ENCODE results near the gene ACCS.

Gene ACCS, protein sequence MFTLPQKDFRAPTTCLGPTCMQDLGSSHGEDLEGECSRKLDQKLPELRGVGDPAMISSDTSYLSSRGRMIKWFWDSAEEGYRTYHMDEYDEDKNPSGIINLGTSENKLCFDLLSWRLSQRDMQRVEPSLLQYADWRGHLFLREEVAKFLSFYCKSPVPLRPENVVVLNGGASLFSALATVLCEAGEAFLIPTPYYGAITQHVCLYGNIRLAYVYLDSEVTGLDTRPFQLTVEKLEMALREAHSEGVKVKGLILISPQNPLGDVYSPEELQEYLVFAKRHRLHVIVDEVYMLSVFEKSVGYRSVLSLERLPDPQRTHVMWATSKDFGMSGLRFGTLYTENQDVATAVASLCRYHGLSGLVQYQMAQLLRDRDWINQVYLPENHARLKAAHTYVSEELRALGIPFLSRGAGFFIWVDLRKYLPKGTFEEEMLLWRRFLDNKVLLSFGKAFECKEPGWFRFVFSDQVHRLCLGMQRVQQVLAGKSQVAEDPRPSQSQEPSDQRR

DNA sequence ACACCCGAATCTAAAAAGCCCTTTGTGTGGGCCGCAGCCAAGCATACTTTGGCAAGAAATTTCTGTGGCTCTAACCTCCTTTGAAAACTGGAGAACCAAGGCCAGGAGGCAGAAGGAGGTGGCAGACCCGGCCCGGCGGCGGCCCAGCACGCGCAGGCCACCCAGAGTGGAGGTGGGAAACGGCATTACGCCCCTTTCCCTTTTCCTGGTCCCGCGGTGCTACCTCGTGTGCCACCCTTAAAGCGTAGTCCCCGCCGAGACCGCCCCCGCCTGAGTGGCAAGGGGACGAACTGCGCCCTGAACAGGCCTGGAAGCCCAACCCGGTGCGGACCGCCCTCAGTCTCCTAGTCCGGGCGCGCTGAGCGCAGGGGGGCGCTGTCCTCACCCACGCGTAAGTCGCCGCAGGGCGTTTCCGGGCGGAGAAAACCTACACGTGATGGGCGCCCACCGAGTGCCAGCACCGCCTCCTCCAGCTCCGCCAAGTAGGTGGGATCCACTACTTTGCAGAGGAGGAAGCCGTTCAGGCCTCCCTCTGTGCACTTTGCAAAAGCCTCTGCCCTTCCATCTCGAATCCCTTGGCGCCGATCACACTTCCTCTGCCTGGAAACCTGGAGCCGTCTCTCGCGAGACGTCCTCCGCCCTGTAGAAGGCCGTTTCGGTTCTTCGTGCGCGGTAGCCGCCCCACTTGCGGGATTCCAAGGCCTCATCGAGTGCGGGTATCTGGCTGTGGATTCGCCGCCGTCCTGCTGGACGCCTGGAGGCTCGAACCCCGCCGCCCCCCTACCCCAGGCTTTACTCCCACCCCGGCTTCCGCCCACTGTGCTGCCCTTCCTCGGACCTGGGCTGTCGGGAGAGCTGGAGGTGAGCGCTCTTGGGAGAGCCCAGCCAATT is at the start of gene ACCS:
TSS of gene ACCS (plus strand) at position 430 of the 891 bp plus-strand sequence. CDS start 1,358 bp downstream, outside the sequence.
- peak; percentile 75 to 94 for DNase-seq

DNA sequence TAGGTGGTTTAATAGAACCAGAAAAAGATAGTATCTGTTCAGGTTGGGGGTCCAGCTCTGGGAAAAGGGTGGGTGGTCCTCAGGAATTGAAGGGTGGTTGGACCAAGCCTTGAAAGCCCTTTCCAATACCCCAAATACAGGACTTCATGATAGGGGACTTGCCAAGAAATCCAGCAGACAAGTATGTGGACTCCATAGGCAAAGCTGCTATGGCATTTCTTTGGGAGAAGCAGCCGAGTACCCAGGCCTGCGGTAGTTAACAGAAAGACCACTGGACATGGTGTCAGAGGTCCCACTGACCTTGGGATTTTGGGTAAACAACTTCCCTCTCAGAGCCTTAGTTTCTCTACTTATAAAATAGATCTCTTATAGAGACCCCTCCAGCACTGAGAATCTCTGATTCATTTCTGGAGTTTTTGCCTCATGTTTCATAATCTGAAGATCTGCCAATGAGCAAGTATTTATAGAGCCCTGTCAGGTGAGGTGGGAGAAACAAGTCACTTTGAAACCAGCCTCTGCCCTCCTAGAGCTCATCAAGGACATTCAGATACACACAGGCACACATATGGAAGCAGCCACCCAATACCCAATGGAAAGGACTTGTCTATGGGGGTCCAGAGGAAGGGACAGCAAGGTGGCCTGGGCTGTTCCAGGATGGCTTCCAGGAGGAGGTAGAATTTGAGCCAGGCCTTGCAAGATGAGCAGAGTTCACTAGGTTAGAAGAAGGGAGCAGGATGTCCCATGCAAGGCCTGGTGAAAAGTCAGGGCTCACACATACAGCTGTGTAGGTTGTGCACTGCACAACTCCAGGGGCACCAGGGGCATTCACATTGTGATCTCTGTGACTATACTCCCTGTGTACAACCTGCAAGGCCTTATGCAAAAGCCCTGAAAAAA is 49.3 kb upstream of the ACCS start:
- DNase-seq = no peak

DNA sequence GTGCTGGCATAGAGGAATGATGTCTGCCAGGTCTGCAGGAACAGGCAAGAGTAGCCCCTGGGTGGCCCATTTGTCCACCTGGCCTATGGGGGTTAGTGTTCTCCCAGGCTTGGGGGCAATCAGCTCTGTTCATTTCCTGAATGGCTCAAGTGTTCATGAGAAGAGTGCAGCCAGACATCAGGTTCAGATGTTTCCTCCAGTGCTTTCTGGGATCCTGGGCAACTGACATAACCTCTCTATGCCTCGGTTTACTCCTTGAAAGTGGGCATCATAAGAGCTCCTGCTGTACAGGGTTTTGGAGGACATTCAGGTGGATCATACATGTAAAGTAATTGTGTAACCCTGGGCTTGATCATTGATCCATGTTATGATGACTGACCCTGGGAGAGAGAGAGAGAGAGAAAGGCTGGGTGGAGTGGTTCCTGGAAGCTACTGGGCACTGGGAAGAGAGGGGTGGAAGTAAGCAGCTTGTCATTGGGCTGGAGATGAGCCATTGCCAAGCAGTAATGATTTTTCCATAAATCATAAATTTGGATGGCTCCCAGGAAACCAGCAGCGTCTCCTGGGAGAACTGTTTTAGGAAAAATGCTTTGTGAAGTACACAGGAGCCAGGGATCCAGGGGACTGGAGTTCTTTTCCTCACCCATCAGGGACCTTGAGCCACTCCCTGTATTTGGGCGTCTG is 48.5 kb upstream of the ACCS start:
- no peak for DNase-seq

DNA sequence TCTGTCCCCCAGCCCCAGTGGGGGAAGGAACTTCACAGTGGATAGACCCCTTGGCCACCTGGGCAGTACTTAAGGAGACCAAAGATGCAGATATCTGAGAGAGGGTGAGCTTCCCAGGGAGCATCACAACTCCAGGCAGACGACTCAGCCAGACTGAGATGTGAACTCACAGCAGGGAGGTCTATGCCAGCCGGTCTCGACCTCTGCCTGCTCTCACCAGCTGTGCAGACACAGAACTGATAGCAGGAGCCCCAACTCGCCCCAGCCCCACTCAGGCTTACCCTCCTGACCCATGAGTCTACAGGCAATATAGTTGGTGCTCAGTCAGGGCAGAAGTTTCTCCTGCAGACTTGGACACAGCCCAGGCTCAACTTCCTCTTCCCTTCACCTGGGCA is 47.9 kb upstream of the ACCS start:
- DNase-seq = no peak

DNA sequence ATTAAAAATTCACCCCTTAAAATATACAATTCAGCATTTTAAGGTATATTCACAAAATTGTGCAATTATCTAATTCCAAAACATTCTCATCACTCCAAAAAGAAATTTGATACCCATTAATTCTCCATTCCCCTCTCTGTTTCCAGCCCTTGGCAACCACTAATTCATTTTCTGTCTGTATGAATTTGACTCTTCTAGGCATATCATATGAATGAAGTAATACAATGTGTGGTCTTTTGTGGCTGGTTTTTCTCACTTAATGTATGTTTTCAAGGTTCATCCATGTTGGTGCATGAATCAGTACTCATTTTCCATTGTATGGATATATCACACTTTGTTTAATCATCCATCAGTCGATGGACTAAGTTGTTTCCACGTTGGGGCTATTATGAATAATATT is 47.2 kb upstream of the ACCS start:
- DNase-seq = no peak

DNA sequence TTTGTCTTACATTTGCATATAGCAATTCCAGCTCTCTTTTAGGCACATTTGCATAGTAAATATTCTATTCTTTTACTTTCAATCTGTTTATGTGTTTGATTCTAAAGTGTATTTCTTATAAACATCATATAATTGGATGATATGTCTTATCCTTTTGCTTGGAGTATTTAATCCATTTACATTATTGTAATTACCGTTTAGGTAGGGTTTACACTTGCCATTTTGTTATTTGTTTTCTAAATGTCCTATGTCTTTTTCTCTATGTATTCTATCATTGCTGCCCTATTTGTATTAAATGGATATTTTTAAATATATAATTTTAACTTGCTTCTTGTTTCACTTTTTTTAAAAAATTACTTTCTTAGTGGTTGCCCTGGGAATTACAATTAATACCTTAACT is 41.1 kb upstream of the ACCS start:
- no peak for DNase-seq

DNA sequence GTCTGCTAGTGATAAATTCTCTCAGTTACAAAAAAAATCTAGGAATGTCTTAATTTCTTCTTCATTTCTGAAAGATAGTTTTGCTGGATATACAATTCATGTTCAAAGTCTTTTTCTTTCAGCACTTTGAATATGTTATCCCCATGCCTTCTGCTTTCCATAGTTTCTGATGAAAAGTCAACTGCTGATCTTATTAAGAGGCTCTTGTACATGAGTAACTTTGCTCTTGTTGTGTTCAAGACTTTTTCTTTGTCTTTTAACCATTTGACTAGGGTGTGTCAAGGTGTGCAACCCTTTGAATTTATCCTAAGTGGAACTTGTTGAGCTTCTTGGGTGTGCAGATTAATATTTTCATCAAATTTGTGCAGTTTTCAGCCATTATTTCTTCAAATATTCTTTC is 40.3 kb upstream of the ACCS start:
- DNase-seq = no peak

DNA sequence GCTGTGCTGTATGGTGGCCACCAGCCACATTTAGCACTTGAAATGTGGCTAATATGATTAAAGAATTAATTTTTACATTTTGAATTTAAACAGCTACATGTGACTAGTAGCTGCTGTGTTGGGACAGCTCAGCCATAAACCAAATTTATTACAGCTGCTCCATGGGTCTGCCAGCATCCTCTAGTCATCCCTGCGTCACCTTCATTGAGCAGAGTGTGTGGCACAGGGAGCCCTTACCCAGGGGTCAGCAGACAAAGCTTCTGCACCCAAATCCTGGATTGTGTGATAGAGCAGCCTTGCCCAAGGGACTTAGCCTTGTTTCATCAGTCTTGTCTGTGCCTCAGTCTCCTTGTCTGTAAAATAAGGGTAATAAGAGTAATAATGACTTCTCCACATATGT is 37.7 kb upstream of the ACCS start:
- no peak for DNase-seq

DNA sequence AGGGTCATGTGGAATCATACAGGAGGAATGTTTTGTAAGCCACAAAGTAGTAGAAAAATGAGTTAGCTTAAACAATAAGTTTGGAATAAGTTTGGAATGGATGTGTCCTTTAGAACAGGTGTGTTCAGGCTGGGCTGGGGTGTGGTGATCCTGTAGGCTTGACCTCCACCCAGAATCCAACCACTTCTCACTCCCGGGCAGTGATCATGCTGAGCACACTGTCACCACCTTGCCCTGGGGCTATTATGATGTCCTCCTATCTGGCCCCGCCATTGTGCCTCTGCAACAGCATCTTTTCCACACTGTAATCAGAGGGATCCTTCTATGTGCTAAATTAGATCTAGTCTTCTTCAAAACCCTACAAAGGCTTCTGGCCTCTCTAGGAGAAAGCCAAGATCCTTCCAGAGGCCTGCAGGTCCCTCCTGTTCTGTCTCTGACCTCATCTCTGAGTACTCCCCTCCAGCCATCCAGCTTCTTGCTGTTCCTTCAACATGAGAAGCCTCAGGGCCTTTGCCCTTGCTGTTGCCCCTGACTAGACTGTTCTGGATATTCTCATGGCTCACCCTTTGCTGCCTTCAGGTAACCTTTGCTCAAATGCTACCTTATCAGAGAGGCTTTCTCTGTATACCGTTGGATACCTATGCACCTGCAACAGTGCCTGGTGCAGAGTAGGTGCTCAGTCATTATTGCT is 37.1 kb upstream of the ACCS start:
- DNase-seq = no peak

DNA sequence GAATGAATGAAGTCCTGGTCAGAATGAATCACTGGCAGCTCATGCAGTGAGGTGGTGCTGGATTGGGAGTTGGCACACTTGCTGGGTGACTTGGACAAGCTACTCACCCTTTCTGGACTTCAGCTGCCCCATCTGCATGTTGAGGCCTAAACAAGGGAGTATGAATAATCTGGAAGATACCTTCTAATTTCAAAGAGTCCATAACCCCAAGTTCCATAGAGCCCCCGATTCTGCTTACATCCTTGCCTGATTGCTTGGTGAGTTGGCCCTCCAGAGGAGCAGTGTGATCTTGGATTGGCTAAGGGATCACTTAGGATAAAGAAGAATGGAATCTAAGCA is 36.6 kb upstream of the ACCS start:
- DNase-seq = no peak

DNA sequence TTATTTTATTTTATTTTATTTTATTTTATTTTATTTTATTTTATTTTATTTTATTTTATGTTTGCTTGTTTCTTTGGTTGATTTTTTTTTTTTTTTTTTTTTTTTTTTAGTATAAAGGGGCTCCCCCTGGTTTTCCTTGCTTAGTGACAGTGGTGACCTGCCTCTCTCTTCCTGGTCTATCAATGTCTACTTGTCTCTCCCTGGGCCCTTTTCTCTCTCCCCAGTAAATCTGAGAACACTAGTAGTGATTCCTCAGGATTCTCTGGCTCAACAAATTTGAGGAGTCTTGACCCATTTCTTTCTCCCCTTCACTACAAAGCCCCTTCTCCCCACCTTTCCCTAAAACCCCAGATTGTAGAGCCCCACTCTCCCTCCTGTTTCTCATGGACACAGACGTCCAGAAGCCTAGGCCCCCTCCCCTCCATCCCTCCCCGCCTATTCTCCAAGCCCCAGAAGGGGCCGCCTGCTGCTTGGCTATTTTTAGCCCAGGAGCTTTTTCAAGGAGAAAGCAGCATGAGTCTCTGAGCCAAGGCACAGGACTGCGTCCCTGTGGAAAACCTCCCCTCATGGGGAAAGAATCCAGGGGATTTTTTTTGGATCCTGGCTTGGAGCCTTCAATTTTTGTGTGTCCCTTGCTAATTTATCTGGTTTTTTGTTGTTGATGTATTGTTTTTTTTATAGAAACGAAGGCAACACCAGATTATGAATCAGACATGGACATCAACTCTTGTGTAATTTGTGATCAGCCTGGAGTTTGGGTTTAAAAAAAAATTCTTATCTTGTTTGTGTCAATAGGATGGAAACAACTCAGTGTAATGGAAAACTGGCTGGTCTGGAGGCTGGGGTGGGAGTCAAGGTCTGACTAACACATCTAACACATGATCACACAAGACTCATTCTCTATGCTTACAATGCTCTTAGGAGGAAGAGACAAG is 35.8 kb upstream of the ACCS start:
- DNase-seq = no peak

DNA sequence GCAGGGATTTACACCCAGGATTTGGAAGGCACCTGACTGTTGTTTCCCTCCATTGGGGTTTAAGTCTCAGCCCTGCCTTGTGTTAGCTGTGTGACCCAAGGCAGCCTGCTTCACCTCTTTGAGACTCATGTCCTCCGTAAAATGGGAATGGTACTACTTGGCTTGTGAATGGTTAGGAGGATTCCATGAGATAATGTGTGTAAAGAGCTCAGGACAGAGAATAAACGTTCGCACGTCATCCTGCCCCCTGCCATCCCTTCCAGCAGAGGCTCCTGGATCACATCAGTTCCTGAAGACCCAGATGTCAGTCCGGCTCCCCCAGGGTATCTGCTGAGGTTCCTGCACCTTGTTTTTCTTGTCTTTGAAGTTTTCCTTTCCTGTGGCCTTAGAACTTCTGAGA is 35.1 kb upstream of the ACCS start:
- no peak for DNase-seq

DNA sequence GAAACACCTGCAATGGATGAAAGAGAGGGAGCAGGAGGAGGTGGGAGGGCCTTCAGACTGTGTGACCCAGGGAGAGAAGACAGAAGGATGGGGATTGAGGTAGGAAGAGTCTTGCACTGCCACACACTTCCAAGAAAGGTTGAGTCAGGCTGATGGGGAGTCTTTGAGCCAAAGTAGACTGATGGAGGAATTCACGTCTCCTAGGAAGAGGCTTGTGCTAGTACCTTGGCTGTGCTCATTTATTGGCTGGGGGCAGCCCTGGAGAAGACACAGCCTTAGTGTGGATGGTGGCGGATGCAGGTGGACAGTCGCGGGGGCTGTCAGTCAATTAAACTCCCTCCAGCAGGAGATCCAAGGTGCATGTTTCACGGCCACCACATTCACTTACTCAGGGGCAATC is 34.5 kb upstream of the ACCS start:
- no peak for DNase-seq

DNA sequence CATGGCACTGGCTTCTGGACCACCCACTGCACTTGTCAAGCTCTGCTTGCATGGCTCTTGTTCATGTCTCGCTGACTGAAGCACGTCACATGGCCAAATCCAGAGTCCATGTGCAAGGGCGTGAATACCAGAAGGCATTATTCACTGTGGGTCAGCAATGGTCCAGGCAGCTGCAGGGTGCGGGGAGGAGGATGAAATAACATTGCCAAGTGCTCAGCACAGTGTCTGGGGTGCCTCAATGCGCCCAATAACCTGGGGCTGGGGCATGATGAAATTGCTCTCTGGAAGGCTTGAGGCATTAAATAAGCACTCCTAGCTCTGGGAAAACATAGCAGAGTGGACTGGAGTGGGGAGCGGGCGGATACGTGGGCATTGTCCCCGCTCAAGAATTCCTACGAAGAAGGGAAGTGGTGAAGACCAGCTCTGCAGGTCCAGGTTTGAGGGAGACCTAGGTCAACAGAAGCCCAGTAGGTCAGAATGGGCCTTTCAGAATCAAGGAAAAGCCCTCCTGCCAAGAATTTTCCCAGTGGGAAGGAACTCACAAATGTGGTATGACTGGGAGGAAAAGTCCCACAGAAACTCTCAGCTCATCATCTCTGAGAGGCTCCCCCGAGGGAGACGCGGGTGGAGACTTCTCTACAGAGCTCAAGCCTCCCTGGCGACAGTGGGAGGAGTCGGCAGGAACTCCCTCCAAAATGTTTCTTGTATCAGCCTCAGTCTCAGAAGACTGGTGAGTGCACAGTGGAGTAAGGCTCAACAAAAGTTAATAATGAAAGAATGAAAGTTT is 33.6 kb upstream of the ACCS start:
- DNase-seq = no peak

DNA sequence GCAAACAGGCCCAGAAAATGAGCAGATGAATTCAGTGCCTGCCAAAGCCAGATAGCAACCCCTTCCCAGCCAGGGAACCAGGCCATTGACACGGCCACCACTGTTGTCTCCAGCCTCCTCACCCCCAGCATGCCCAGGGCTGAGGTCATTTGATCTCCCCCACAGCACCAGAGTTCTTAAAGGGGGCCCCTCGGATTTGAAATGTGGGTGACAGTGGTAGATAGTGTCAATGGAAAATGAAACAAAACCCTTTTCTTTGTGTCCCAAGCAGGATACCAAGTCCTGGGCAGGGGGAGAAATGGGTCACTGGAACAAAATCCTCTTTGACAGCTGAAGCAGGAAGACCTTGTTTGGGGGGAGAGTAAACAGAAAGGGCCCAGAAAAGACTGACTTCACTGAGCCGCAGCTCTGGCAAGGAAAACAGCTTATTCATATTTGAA is 32.6 kb upstream of the ACCS start:
- DNase-seq = no peak

DNA sequence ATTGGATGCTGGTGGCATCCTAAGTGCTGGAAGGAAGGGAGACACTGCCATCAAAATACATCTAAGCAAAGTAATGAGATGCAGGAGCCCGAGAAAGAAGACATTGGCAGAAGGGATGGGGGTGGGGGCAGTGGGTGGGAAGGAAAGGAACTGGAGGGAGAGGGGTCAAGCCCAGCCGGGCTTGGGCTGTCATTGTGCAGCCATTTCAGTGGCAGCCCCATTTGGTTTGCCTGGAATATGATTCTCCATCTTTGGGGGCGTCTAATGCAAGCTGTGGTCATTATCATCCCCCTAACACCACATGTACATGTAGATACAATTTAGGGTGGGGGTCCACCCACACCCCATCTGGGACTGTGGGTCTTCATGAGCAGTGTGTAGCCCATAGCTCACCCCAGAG is 32.2 kb upstream of the ACCS start:
- DNase-seq = no peak

DNA sequence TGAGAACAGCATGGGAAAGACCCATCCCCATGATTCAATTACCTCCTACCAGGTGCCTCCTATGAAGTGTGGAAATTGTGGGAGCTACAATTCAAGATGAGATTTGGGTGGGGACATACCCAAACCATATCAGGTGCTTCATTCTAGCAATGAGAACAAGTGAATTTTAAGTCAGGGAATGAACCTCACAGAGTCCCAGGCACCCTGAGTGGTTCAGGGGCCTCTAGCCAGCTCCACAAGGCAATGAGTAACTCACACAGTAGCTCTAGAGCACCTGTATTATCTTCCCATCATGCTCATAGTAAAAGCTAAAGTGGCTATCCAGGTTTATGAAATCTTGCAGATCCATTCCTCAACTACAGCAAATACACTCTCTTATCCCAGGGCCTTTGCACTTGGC is 31.4 kb upstream of the ACCS start:
- DNase-seq = no peak

DNA sequence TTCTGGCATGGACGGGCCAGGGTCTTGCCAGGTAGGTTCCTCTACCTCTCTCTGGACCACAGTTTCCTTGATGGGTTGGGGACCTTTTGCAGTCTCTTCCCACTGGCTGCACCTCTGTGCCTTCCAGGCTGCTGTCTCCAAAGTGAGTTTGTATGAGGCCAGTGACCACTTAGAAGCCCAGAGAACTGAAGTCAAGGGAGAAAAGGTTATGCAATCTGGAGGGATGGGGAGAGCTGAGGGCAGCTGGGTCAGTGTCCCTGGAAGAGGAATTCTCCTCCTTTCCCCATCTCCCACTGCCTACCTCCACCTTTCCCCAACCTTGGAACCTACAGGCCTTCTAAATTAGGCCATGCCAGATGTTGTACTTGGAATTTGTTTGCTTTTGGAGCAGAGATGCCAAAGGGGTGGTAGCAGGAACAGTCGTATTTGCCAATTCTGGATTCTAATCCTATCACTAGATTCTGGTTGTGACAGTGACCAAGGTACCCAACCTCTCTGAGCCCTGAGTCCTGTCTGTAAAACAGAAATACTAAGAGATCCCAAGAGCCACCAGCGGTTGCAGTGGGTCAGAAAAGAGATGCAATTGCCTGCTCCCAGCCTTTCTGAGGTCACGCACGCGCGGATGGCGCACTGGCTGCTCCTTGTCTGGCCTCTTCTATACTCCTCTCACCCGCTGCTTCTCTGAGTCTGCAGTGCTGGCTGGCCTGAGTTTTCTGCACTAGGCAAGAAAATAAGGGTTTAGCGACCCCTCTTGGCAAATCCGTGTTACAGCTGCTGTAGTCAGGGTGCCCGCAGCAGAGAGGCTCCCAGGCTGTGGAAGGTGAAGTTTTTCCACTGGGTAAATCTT is 29.0 kb upstream of the ACCS start:
- peak in 1 of 2 donors; percentile 28 for DNase-seq

DNA sequence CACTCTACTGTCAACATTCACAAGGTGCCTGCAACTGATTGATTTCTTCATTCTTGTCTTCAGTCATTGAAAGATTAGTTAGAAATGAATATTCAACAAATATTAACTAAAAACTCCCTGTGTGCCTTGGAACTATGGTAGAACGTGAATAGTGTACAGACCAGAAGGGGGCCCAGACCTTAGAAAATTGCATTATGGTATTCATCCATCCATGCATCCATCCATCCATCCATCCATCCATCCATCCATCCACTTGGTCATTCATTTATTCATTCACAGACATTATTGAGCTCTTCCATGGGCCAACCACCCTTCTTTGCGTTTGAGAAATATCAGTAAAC is 28.4 kb upstream of the ACCS start:
- no peak for DNase-seq

All from bone marrow (tissue), 2 donors.